ENCODE results near the gene IMPDH1.

The IMPDH1 gene

GRCh38 chr7:128388145-128388485, 21.7 kb downstream of the IMPDH1 start:
- no peak for DNase-seq (ENCODE audit: low read depth in 2 of 3, low spot score in 2 of 3)

GRCh38 chr7:128387216-128388144, 22.3 kb downstream of the IMPDH1 start:
- DNase-seq (ENCODE audit: low read depth in 2 of 3, low spot score in 2 of 3), result peak; percentile 27 to 58 (median 55)

- no peak for DNase-seq (ENCODE audit: low read depth in 2 of 3, low spot score in 2 of 3)
Observed at GRCh38 chr7:128385988-128386925, 23.5 kb downstream of the IMPDH1 start.

- DNase-seq (ENCODE audit: low read depth in 2 of 3, low spot score in 2 of 3), result no peak
Observed at GRCh38 chr7:128384726-128385125, 25.1 kb downstream of the IMPDH1 start.

- DNase-seq (ENCODE audit: low read depth in 2 of 3, low spot score in 2 of 3), result no peak
Observed at GRCh38 chr7:128383776-128384175, 26.0 kb downstream of the IMPDH1 start.

- peak in 1 of 3 experiments; percentile 59 for DNase-seq (ENCODE audit: low read depth in 2 of 3, low spot score in 2 of 3)
Observed at GRCh38 chr7:128381161-128381821, 28.5 kb downstream of the IMPDH1 start.

GRCh38 chr7:128380483-128381106, 29.2 kb downstream of the IMPDH1 start:
- DNase-seq (ENCODE audit: low read depth in 2 of 3, low spot score in 2 of 3), result no peak

- no peak for DNase-seq (ENCODE audit: low read depth in 2 of 3, low spot score in 2 of 3)
Observed at GRCh38 chr7:128379900-128380479, 29.8 kb downstream of the IMPDH1 start.

- DNase-seq (ENCODE audit: low read depth in 2 of 3, low spot score in 2 of 3), result no peak
Observed at GRCh38 chr7:128378637-128379036, 31.1 kb downstream of the IMPDH1 start.

- DNase-seq (ENCODE audit: low read depth in 2 of 3, low spot score in 2 of 3), result no peak
Observed at GRCh38 chr7:128376077-128376476, 33.7 kb downstream of the IMPDH1 start.

GRCh38 chr7:128374041-128374440, 35.7 kb downstream of the IMPDH1 start:
- DNase-seq (ENCODE audit: low read depth in 2 of 3, low spot score in 2 of 3), result no peak

GRCh38 chr7:128373606-128374005, 36.2 kb downstream of the IMPDH1 start:
- no peak for DNase-seq (ENCODE audit: low read depth in 2 of 3, low spot score in 2 of 3)

- no peak for DNase-seq (ENCODE audit: low read depth in 2 of 3, low spot score in 2 of 3)
Observed at GRCh38 chr7:128370491-128370890, 39.3 kb downstream of the IMPDH1 start.

GRCh38 chr7:128366986-128367385, 42.8 kb downstream of the IMPDH1 start:
- no peak for DNase-seq (ENCODE audit: low read depth in 2 of 3, low spot score in 2 of 3)

GRCh38 chr7:128366300-128366699, 43.5 kb downstream of the IMPDH1 start:
- DNase-seq (ENCODE audit: low read depth in 2 of 3, low spot score in 2 of 3), result no peak

- DNase-seq (ENCODE audit: low read depth in 2 of 3, low spot score in 2 of 3), result no peak
Observed at GRCh38 chr7:128365432-128365831, 44.4 kb downstream of the IMPDH1 start.

- no peak for DNase-seq (ENCODE audit: low read depth in 2 of 3, low spot score in 2 of 3)
Observed at GRCh38 chr7:128364166-128364870, 45.5 kb downstream of the IMPDH1 start.

- no peak for DNase-seq (ENCODE audit: low read depth in 2 of 3, low spot score in 2 of 3)
Observed at GRCh38 chr7:128363261-128363721, 46.5 kb downstream of the IMPDH1 start.

GRCh38 chr7:128362670-128363069, 47.1 kb downstream of the IMPDH1 start:
- DNase-seq (ENCODE audit: low read depth in 2 of 3, low spot score in 2 of 3), result no peak

All from activated CD8-positive, alpha-beta memory T cell treated with anti-CD3 and anti-CD28 coated beads for 48 hours (primary cell).